T-cell (primary cell): ENCODE measurements around the gene PELI2. TPM values are rescaled to one million over a fixed set of nuclear protein-coding genes. Genes with fewer than 3 reads are reported as not detected.

Source experiments
- ATAC-seq, 4 experiments: fragments of 200-7000 bp in 3 of 4; fragments of 150-1000 bp in 1 of 4; cut with Tn5 transposase; replicated peaks in 1 of 4; 1 replicate in 3 of 4; 2 replicates in 1 of 4; pipeline ENCODE4 v1.10.0; 2021; ENCODE audit warnings: moderate library complexity in 3 of 4, mild to moderate bottlenecking in 2 of 4, moderate number of reproducible peaks in 1 of 4
- CTCF ChIA-PET, 2 donors: fragments of 300-600 bp; sonication (Branson Sonifier 250); formaldehyde crosslinking; loops; one replicate each; lab custom pipeline; 2022; ENCODE audit warnings: antibody characterized with exemption in 2 of 2; lab: Charles Lee
- POLR2A ChIA-PET, 2 donors: fragments of 300-600 bp; sonication (Branson Sonifier 250); formaldehyde crosslinking; loops; one replicate each; lab custom pipeline; 2022; ENCODE audit warnings: antibody characterized with exemption in 2 of 2; lab: Charles Lee
- DNase-seq, 35 experiments: peaks; one replicate each; pipeline versions ENCODE4 v3.0.0 to v3.0.0-alpha.2; 2013 to 2023
- H3K27ac ChIP-seq: one replicate; pipeline ENCODE4 v1.5.1; 2013; ENCODE audit warnings: low read length
- H3K27me3 ChIP-seq, 2 experiments: replicated peaks in 1 of 2; 1 replicate in 1 of 2; 2 replicates in 1 of 2; pipeline versions ENCODE4 v1.6.1 to v1.7.0; 2013; ENCODE audit warnings: low read length in 1 of 2, mixed read lengths in 1 of 2; ENCODE audit not compliant: control insufficient read depth in 2 of 2, insufficient read depth in 2 of 2; ENCODE audit errors: extremely low read depth in 1 of 2
- H3K36me3 ChIP-seq, 2 donors: 1 replicate in 1 of 2; 2 replicates in 1 of 2; pipeline versions ENCODE4 v1.6.1 to v1.7.0; 2013; ENCODE audit warnings: low read length in 1 of 2; ENCODE audit not compliant: control insufficient read depth in 2 of 2, insufficient read depth in 1 of 2; ENCODE audit errors: extremely low read depth in 1 of 2
- H3K4me1 ChIP-seq, 2 experiments: 1 replicate in 1 of 2; 2 replicates in 1 of 2; pipeline versions ENCODE4 v1.6.1 to v1.7.0; 2013; ENCODE audit warnings: low read length in 2 of 2, mixed read lengths in 1 of 2; ENCODE audit not compliant: insufficient read depth in 2 of 2, control insufficient read depth in 1 of 2; ENCODE audit errors: extremely low read depth in 1 of 2
- H3K4me3 ChIP-seq, 2 donors: 1 replicate in 1 of 2; 2 replicates in 1 of 2; pipeline versions ENCODE4 v1.5.1 to v1.7.0; 2013; ENCODE audit warnings: mild to moderate bottlenecking in 2 of 2, low read length in 1 of 2, moderate library complexity in 1 of 2; ENCODE audit not compliant: control insufficient read depth in 1 of 2; ENCODE audit errors: extremely low read depth in 1 of 2
- H3K9me3 ChIP-seq: 2 replicates; pipeline ENCODE4 v1.7.0; 2013
- H3K27ac Mint-ChIP-seq, 2 donors: one replicate each; pipeline ENCODE4 v1.8.0; 2020 to 2021; ENCODE audit warnings: mild to moderate bottlenecking in 2 of 2, mixed read lengths in 2 of 2
- H3K27me3 Mint-ChIP-seq, 2 donors: one replicate each; pipeline ENCODE4 v1.8.0; 2021 to 2022; ENCODE audit warnings: mixed read lengths in 2 of 2
- H3K36me3 Mint-ChIP-seq: one replicate; pipeline ENCODE4 v1.8.0; 2021; ENCODE audit warnings: mixed read lengths
- H3K4me1 Mint-ChIP-seq, 3 donors: one replicate each; pipeline ENCODE4 v1.8.0; 2020 to 2022; ENCODE audit warnings: mixed read lengths in 3 of 3, mild to moderate bottlenecking in 1 of 3
- H3K4me3 Mint-ChIP-seq, 3 donors: one replicate each; pipeline ENCODE4 v1.8.0; 2020 to 2022; ENCODE audit warnings: mild to moderate bottlenecking in 3 of 3, mixed read lengths in 3 of 3, moderate library complexity in 3 of 3
- H3K9me3 Mint-ChIP-seq, 3 donors: one replicate each; pipeline ENCODE4 v1.8.0; 2020 to 2022; ENCODE audit warnings: mixed read lengths in 3 of 3
- WGBS: methylation state at CpG from one replicate; pipeline ENCODE4 v1.1.5; 2013; ENCODE audit warnings: missing lambda C conversion rate; ENCODE audit not compliant: insufficient coverage; 5-methylcytosine and 5-hydroxymethylcytosine counted together
- total RNA-seq, 35 experiments: library from RNA in 6 of 35; stranded (reverse) in 6 of 35; fragments of 120-200 nt in 1 of 35; gene quantifications; one replicate each; pipeline versions ENCODE4 v1.2.1 to v1.2.4 and lab custom pipeline; 2013 to 2026

PELI2 gene
- total RNA-seq, 5 donors from 2014 or later (not counting 1 experiment from before 2014, with no cell fraction given): 9.0 to 12.7 (median 10.5) TPM

DNA sequence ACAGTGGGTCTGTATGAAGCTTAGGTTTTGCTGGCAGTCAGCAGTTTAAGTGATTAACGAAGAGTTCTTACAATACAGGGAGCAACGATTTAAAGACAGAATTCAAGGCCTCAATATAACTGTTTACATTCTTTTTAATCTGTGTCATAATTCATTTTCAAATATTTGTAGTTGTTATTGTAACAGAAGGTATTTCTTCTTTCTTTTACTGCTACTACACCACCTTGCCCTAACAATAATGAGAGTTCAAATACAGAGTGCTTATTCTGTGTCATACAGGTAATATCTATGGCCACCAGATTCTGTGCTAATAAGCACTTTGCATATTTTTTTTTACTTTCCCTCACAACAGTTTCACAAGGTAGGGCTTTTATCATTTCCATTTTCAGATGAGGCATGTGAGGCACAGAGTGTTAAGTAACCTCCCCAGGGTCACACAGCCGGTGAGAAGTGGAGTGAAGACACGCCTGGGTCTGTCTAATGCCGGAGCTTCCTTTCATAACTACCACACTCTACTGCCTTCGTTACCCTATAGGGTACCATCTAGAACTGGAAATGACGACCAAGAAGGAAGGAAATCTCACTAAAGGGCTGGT lies 81.9 kb downstream of the PELI2 start:
- Mint-ChIP-seq H3K27me3 (no peaks in the 10 kb centered on the region), H3K36me3 (no peaks in the 10 kb centered on the region), H3K4me1 (peaks cover 11 to 14% (median 13%) of the 10 kb centered on the region in 3 donors), H3K27ac (no peak overlapping the region), H3K4me3 (no peak overlapping the region), H3K9me3 (no peaks in the 10 kb centered on the region)
- POLR2A ChIA-PET: no interaction called here
- H3K4me3 ChIP-seq: no peak overlapping the region
- peaks cover 7 to 13% of the 10 kb centered on the region in 2 experiments for H3K4me1 ChIP-seq
- DNase-seq (no peak), ATAC-seq (no peak)
- H3K27ac ChIP-seq: no peak overlapping the region
- H3K27me3 ChIP-seq: no peaks in the 10 kb centered on the region
- WGBS: 100% methylated on average over 3 of the region's 7 CpGs
- no peaks in the 10 kb centered on the region for H3K9me3 ChIP-seq
- CTCF ChIA-PET: no interaction called here
- H3K36me3 ChIP-seq: no peaks in the 10 kb centered on the region

DNA sequence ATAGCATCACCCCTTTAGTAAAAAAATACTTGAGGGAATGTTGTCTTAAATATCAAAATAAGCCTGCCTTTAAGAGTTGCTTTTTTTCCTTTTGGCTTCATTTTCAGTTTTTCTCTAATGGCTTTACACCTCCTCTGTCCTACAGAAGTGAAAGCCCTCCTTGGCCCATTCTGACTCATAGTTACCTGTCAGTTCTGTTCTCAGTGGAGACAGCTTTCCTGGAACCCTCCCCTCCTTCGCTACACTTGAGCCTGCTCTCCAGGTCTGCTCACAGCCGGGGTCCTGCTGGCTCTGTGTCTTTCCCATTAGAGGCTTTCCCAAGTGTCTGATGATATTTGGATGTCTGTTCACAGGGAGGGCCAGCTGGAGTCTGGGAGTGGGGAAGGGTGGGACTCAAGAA lies 84.0 kb downstream of the PELI2 start:
- H3K27me3 Mint-ChIP-seq: no peaks in the 10 kb centered on the region
- H3K9me3 Mint-ChIP-seq: no peaks in the 10 kb centered on the region
- ChIA-PET POLR2A (no interaction called here), CTCF (no interaction called here)
- H3K27ac Mint-ChIP-seq: no peak overlapping the region
- no peak overlapping the region for H3K4me3 Mint-ChIP-seq
- Histone ChIP-seq H3K9me3 (no peaks in the 10 kb centered on the region), H3K27me3 (no peaks in the 10 kb centered on the region), H3K27ac (no peak overlapping the region), H3K36me3 (no peaks in the 10 kb centered on the region), H3K4me1 (no peaks in the 10 kb centered on the region), H3K4me3 (no peak overlapping the region)
- no peak for DNase-seq
- 67% methylated on average over 1 of the region's 2 CpGs for WGBS
- no peak for ATAC-seq
- no peaks in the 10 kb centered on the region for H3K36me3 Mint-ChIP-seq
- no peaks in the 10 kb centered on the region for H3K4me1 Mint-ChIP-seq

DNA sequence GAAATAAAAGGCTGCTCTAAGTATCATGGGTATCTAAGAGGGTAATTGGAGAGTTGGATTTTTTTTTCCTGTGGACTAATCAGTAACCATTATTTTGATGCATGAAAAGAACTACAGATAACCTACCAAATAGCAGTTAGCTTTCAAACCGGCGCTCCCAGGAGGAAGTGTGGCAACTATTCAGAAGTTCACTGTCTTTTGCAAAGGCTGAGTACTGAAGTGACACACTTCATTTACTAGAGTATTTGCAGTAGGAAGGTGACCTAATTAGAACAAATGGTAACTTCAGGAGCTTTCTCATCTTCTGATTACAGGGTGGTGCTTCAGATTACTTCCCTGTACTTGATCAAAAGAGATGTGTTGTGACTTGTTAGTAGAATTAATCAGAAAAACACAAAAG lies 87.7 kb downstream of the PELI2 start:
- Histone ChIP-seq H3K27ac (no peak overlapping the region), H3K9me3 (no peaks in the 10 kb centered on the region), H3K27me3 (no peaks in the 10 kb centered on the region), H3K4me3 (no peak overlapping the region), H3K36me3 (no peaks in the 10 kb centered on the region), H3K4me1 (no peaks in the 10 kb centered on the region)
- Mint-ChIP-seq H3K27ac (no peak overlapping the region), H3K9me3 (no peaks in the 10 kb centered on the region), H3K4me3 (no peak overlapping the region), H3K27me3 (no peaks in the 10 kb centered on the region), H3K36me3 (no peaks in the 10 kb centered on the region), H3K4me1 (peaks cover 2 to 9% (median 2%) of the 10 kb centered on the region in 3 donors)
- DNase-seq (no peak), ATAC-seq (no peak)
- WGBS: no CpG with 5 or more reads among the region's 2 CpGs
- POLR2A ChIA-PET: no interaction called here
- CTCF ChIA-PET: interaction anchor here in 1 of 2 donors (0.6 kb wide), 1 partner anchor 1093 kb away, joined by 3 read pairs; no protein-coding TSS in a partner anchor

DNA sequence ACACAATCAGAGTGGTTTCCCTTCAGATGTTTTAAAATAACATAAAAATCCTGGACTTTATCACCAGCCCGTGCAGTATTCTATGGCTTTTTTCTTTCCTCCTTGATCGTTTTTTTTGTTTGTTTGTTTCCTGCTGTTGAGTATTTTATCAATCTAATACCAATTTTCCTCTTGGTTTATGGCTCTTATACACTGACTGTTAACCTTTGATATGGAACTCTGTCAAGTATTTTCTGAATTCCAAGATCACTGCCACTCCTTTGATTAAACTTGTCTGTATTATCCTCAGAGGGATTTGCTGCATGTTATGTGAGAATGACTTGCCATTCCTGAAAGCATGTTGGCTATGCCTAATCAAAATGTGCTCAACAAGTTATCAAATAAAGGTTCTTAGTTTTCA lies 88.4 kb downstream of the PELI2 start:
- peaks cover 2 to 14% (median 4%) of the 10 kb centered on the region in 3 donors for H3K4me1 Mint-ChIP-seq
- ATAC-seq (no peak), DNase-seq (no peak)
- H3K9me3 Mint-ChIP-seq: no peaks in the 10 kb centered on the region
- POLR2A ChIA-PET: no interaction called here
- no peak overlapping the region for H3K4me3 Mint-ChIP-seq
- H3K9me3 ChIP-seq: no peaks in the 10 kb centered on the region
- no peaks in the 10 kb centered on the region for H3K36me3 ChIP-seq
- H3K4me3 ChIP-seq: no peak overlapping the region
- no peak overlapping the region for H3K27ac Mint-ChIP-seq
- H3K27me3 ChIP-seq: no peaks in the 10 kb centered on the region
- H3K36me3 Mint-ChIP-seq: no peaks in the 10 kb centered on the region
- H3K27ac ChIP-seq: no peak overlapping the region
- WGBS: no CpG with 5 or more reads among the region's 2 CpGs
- H3K27me3 Mint-ChIP-seq: no peaks in the 10 kb centered on the region
- CTCF ChIA-PET: no interaction called here
- no peaks in the 10 kb centered on the region for H3K4me1 ChIP-seq

DNA sequence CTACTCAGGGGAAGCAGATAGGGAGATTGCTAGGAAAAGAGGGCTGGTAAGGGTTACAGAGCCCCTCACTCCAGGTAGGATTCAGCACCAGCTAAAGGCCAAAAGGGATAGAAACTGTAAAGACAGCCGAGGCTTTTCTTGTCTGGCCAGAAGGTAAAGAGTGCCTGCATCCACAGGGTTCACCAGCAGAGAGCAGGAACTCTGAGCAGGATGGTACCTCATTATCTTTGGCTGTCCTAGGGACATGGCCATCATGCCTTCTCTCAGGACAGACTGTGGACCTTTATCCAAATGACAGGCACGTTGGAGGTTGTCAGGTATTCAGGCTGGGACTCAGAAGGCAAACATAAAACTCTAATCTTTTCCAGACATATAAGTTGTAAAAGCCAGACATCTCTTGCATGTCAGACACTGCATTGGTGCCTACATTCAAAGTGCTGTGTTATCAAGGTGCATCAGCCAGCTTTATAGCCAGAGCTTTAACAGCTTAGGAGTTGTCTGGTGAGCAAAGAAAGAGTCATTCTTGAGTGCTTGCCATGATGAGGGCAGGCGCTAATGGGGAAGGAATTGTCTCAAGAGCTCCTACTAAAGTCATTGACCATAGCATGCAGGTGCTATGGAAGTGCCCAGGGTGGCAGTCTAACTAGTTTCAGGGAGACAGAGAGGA lies 89.5 kb downstream of the PELI2 start:
- DNase-seq: no peak
- no peak overlapping the region for H3K27ac Mint-ChIP-seq
- Histone ChIP-seq H3K36me3 (no peaks in the 10 kb centered on the region), H3K9me3 (no peaks in the 10 kb centered on the region), H3K27ac (no peak overlapping the region), H3K27me3 (no peaks in the 10 kb centered on the region), H3K4me3 (no peak overlapping the region), H3K4me1 (no peaks in the 10 kb centered on the region)
- CTCF ChIA-PET: no interaction called here
- no peaks in the 10 kb centered on the region for H3K9me3 Mint-ChIP-seq
- POLR2A ChIA-PET: no interaction called here
- WGBS: 100% methylated on average over 2 of the region's 3 CpGs
- no peaks in the 10 kb centered on the region for H3K27me3 Mint-ChIP-seq
- H3K4me3 Mint-ChIP-seq: no peak overlapping the region
- peaks cover 2 to 18% (median 6%) of the 10 kb centered on the region in 3 donors for H3K4me1 Mint-ChIP-seq
- ATAC-seq: no peak
- no peaks in the 10 kb centered on the region for H3K36me3 Mint-ChIP-seq

DNA sequence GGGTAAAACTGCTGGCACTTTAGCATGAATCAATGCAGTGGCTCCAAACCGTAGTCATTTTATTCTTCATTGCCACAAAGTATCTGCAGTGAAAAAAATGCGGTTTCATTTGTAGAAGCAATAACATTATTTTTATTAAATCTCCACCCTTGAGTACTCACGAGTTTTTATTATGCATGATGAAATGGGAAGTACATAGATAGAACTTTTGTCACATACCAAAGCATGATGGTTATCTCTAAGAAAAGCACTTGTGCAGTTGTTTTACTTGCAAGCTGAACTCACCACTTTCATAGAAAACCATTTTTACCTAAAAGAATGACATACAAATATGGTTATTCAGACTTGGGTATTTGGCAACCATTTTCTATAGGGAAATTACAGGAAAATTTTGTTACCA lies 90.3 kb downstream of the PELI2 start:
- WGBS: no CpG with 5 or more reads among the region's 3 CpGs

More for the DNA sequence above, 90.3 kb downstream of the PELI2 start:
- no peaks in the 10 kb centered on the region for H3K4me1 ChIP-seq
- no peaks in the 10 kb centered on the region for H3K9me3 Mint-ChIP-seq
- no peak overlapping the region for H3K27ac ChIP-seq
- no peak overlapping the region for H3K27ac Mint-ChIP-seq
- H3K4me3 ChIP-seq: no peak overlapping the region
- no peak overlapping the region for H3K4me3 Mint-ChIP-seq
- ATAC-seq (no peak), DNase-seq (no peak)
- POLR2A ChIA-PET: no interaction called here
- no peaks in the 10 kb centered on the region for H3K27me3 Mint-ChIP-seq
- CTCF ChIA-PET: no interaction called here
- H3K4me1 Mint-ChIP-seq: peaks cover 6 to 24% (median 10%) of the 10 kb centered on the region in 3 donors
- no peaks in the 10 kb centered on the region for H3K27me3 ChIP-seq
- no peaks in the 10 kb centered on the region for H3K36me3 ChIP-seq
- H3K9me3 ChIP-seq: no peaks in the 10 kb centered on the region
- H3K36me3 Mint-ChIP-seq: no peaks in the 10 kb centered on the region
